Stimulated activated CD4-positive, alpha-beta T cell treated with anti-CD3 and anti-CD28 coated beads, Interleukin-1b, Interleukin-23, amount 100 ng/mL, for 4 hours (primary cell): ENCODE data around the gene HSF2BP.
"Not testable (repeated sequence)": the region's sequence is repeated elsewhere in the genome, so short reads cannot be mapped to it uniquely, and the experiment has no call there.

Experiments
- DNase-seq, 2 donors: peaks; one replicate each; pipeline ENCODE4 v3.0.0-alpha.2; 2020; ENCODE audit warnings: low read depth in 2 of 2

Gene HSF2BP

GRCh38 chr21:43619344-43619743, 39.9 kb downstream of the HSF2BP start:
- no peak for DNase-seq

- no peak for DNase-seq
Measured at GRCh38 chr21:43618940-43619339, 40.3 kb downstream of the HSF2BP start.

GRCh38 chr21:43616861-43617260, 42.4 kb downstream of the HSF2BP start:
- not testable (repeated sequence) for DNase-seq

- no peak for DNase-seq
Measured at GRCh38 chr21:43614839-43615238, 44.4 kb downstream of the HSF2BP start.

- no peak for DNase-seq
Measured at GRCh38 chr21:43613755-43614638, 45.3 kb downstream of the HSF2BP start.

- no peak for DNase-seq
Measured at GRCh38 chr21:43611598-43612369, 47.5 kb downstream of the HSF2BP start.

GRCh38 chr21:43609501-43610340, 49.6 kb downstream of the HSF2BP start:
- no peak for DNase-seq

- no peak for DNase-seq
Measured at GRCh38 chr21:43608664-43609063, 50.6 kb downstream of the HSF2BP start.

- no peak for DNase-seq
Measured at GRCh38 chr21:43608225-43608624, 51.1 kb downstream of the HSF2BP start.

GRCh38 chr21:43605320-43606215, 53.7 kb downstream of the HSF2BP start:
- DNase-seq: no peak

- no peak for DNase-seq
Measured at GRCh38 chr21:43604505-43605204, 54.6 kb downstream of the HSF2BP start.

- DNase-seq: no peak
Measured at GRCh38 chr21:43603641-43604504, 55.4 kb downstream of the HSF2BP start.

GRCh38 chr21:43603233-43603626, 56.1 kb downstream of the HSF2BP start:
- no peak for DNase-seq

- no peak for DNase-seq
Measured at GRCh38 chr21:43602266-43603232, 56.7 kb downstream of the HSF2BP start.

- DNase-seq: no peak
Measured at GRCh38 chr21:43600642-43601402, 58.5 kb downstream of the HSF2BP start.

GRCh38 chr21:43599728-43600127, 59.6 kb downstream of the HSF2BP start:
- no peak for DNase-seq

GRCh38 chr21:43598416-43599120, 60.7 kb downstream of the HSF2BP start:
- no peak for DNase-seq
